Measurements from ENCODE around the gene HK1.
"Not testable (repeated sequence)": the region's sequence is repeated elsewhere in the genome, so short reads cannot be mapped to it uniquely, and the experiment has no call there.

The HK1 gene

GRCh38 chr10:69259547-69260243 is 18.6 kb upstream of the HK1 start:
- no peak for DNase-seq

GRCh38 chr10:69261184-69261583 is 17.1 kb upstream of the HK1 start:
- no peak for DNase-seq

- DNase-seq = no peak
Measured at GRCh38 chr10:69262292-69262751, 16.0 kb upstream of the HK1 start.

- no peak for DNase-seq
Measured at GRCh38 chr10:69265521-69265920, 12.8 kb upstream of the HK1 start.

GRCh38 chr10:69268761-69269416 is 9.4 kb upstream of the HK1 start:
- DNase-seq = no peak

- DNase-seq = no peak
Measured at GRCh38 chr10:69269761-69270160, 8.5 kb upstream of the HK1 start.

- DNase-seq = no peak
Measured at GRCh38 chr10:69270990-69271389, 7.3 kb upstream of the HK1 start.

GRCh38 chr10:69272624-69273023 is 5.7 kb upstream of the HK1 start:
- DNase-seq = no peak

- no peak for DNase-seq
Measured at GRCh38 chr10:69275444-69275843, 2.9 kb upstream of the HK1 start.

GRCh38 chr10:69276503-69276902 is 1.8 kb upstream of the HK1 start:
- no peak for DNase-seq

- no peak for DNase-seq
Measured at GRCh38 chr10:69279110-69279509, 814 bp downstream of the HK1 start.

GRCh38 chr10:69281507-69282413 is 3.5 kb downstream of the HK1 start:
- no peak for DNase-seq

- DNase-seq = not testable (repeated sequence)
Measured at GRCh38 chr10:69284402-69284801, 6.1 kb downstream of the HK1 start.

- DNase-seq = no peak
Measured at GRCh38 chr10:69285699-69286098, 7.4 kb downstream of the HK1 start.

GRCh38 chr10:69287181-69287580 is 8.9 kb downstream of the HK1 start:
- no peak for DNase-seq

- no peak for DNase-seq
Measured at GRCh38 chr10:69290993-69291392, 12.7 kb downstream of the HK1 start.

- DNase-seq = no peak
Measured at GRCh38 chr10:69292459-69292858, 14.2 kb downstream of the HK1 start.

GRCh38 chr10:69295027-69295636 is 16.8 kb downstream of the HK1 start:
- no peak for DNase-seq

GRCh38 chr10:69303632-69304051 is 25.3 kb downstream of the HK1 start:
- peak; percentile 11 for DNase-seq

GRCh38 chr10:69306421-69306820 is 28.1 kb downstream of the HK1 start:
- DNase-seq = no peak

GRCh38 chr10:69307434-69307833 is 29.1 kb downstream of the HK1 start:
- DNase-seq = no peak

- not testable (repeated sequence) for DNase-seq
Measured at GRCh38 chr10:69308304-69308703, 30.0 kb downstream of the HK1 start.

GRCh38 chr10:69311309-69311708 is 33.0 kb downstream of the HK1 start:
- DNase-seq = no peak

All from stimulated activated CD4-positive, alpha-beta T cell treated with anti-CD3 and anti-CD28 coated beads, Interleukin-4, amount 100 ng/mL, for 24 hours (primary cell).